Stimulated activated CD8-positive, alpha-beta memory T cell treated with anti-CD3 and anti-CD28 coated beads, Interleukin-2, amount 100 ng/mL, for 48 hours (primary cell): Measurements from ENCODE around the gene TMEM154.
"Not testable (repeated sequence)": the region's sequence is repeated elsewhere in the genome, so short reads cannot be mapped to it uniquely, and the experiment has no call there.

ENCODE experiments used
- DNase-seq, 2 donors: peaks; one replicate each; pipeline ENCODE4 v3.0.0-alpha.2; 2020; ENCODE audit warnings: low read depth in 2 of 2

The TMEM154 gene

DNA sequence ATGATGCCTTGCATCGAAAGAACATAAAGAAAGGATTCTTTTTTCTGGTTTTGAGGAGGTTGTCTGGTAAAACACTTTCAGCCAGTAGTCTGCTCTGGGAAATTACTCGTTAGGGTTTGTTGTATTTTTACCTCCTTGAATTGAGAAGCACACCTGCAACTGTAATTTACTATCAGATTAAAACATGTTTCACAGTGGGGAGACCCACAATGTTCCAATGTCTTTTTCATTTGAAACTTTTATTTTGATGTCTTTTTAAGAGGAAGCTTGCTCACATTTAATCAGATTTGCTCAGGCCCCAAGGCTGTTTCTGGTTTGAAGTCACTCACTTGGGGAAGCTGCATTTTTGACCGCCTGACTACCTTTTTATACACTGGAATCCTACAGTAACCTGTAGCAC, 12.0 kb downstream of the TMEM154 start:
- DNase-seq, result no peak

DNA sequence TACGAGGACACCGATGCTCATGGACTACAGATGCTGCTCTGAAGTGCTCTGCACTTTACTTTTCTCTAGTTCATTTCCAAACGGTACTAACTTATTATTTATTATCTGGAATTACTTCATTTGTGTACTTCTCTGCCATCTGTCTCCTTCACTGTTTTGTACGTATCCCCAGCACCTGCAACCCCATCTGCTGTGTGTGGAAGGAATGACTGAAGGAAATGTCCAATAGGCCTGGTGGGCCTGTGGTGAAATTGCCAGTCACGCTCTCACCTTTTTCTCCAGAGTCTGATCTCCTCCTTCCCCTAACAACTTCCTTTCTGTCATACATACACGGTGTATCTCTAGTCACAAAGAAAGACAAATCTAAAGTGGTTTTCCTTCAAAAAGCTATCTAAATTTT, 12.9 kb downstream of the TMEM154 start:
- no peak for DNase-seq

DNA sequence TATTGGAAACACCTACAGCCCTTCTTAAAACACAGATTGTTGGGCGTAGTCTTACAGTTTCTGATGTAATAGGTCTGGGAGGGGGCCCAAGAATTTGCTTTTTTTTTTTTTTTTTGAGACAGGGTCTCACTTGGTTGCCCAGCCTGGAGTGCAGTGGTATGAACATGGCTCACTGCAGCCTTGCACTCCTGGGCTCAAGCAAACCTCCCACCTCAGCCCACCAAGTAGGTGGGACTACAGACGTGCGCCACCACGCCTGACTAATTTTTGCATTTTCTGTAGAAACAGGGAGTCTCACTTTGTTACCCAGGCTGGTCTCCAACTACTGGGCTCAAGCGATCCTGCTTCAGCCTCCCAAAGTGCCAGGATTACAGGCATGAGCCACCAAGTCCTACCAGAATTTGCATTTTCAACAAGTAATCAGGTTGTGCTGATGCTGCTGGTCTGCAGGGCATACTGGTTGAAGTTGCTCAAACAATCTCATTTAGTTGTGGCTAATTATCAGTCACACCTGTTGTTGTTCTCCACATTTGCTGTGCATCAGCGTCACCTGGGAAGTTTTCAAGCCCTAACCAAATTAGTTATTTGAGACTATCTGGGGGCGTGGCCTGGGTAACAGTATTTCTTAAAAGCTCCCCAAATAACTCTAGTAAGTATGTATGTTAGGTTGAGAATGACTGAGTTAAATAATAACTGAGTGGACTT, 14.0 kb downstream of the TMEM154 start:
- DNase-seq, result no peak

DNA sequence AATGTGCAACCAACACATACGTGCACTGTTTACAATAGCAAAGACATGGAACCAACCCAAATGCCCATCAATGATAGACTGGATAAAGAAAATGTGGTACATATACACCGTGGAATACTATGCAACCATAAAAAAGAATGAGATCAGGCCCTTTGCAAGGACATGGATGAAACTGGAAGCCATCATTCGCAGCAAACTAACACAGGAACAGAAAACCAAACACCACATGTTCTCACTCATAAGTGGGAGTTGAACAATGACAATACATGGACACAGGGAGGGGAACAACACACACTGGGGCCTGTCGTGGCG, 15.8 kb downstream of the TMEM154 start:
- DNase-seq, result not testable (repeated sequence)

DNA sequence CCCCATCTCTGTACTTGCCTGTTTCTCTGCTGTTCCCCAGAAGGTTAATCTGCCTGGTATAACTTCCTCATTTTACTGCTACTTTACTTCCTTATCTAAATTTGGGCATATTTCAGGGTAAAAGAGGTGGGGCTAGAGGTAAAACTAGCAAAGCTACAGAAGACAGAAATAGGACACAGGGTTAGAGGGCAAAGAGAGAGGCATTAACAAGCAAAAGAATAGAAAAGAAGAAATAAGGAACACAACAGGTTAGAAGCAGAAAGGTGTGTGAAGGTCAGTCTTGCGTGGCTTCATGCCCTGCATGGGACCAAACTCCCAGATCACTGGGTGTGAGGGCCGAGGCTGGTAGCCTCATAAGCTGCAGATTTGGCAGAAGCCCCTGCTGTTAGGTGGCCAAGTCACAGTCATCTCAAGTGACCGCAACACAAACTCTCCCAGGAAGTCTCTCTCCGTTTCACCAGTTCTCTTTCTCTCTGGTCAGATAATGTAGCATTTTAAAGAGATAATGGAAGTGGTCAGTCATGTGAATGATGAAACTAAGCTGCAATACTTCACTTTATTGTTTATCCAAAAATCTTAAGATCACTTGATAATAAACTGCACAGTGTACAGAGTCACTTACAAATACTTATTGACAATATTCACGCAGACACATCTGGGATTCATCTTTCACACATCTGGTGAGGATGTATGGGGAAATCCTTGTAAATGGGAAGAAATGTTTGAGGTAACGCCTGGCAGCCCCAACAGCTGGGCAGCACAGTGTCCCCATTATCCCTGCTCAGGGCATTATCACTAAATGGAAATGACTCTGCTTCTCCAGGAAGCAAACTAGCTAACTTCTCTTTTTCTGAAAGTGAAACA, 16.4 kb downstream of the TMEM154 start:
- no peak for DNase-seq

DNA sequence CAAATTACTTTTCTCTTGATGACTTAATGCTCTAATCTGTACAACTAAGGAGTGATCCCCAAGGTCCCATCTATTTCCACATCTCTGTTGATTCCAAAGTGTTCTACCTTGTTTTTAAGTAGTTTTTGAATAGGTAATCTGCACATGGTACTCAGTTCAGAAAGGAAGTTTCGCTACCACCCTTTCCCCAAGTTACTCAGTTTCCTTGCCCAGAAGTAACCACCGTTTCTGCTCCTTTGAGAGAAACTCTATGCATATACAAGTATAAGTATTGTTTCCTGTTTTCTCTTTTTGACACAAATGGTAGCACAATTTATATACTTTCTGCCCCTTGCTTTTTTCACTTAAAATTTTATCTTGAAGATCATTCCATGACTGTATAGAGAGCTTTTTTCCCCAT, 18.1 kb downstream of the TMEM154 start:
- DNase-seq, result no peak

DNA sequence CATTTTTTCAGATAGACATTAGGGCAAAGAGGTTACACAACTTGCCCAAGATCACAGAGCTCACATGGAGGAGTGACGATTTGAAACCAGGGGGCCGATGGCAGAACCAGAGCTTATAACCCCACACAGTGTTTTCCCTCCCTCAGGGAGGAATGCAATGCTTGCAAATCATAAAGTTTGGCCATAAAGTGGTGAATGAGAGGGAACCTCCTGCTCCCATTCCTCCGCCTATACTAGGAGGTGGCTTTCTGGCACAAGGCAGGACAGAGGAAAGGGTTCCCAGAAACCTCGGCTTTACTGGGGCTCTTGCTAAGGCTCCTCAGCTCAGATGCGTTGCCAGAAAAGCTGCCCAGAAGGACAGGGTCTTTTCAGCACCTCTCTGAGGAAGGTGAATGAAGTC, 19.3 kb downstream of the TMEM154 start:
- no peak for DNase-seq

DNA sequence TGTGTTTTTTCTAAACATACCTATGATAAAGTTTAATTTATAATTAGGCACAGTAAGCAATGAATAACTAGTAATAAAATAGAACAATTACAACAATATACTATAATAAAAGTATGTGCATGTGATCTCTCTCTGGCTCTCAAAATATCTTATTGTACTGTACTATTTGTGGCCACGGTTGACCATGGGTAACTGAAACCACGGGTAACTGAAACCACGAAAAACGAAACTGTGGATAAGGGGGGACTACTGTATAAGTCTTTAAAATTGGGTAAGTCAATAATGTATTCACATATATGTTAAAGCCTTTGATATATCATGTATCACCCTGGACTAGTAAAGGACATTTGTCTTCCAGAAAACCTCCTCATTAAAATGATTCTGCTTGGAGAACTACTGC, 20.0 kb downstream of the TMEM154 start:
- no peak for DNase-seq

DNA sequence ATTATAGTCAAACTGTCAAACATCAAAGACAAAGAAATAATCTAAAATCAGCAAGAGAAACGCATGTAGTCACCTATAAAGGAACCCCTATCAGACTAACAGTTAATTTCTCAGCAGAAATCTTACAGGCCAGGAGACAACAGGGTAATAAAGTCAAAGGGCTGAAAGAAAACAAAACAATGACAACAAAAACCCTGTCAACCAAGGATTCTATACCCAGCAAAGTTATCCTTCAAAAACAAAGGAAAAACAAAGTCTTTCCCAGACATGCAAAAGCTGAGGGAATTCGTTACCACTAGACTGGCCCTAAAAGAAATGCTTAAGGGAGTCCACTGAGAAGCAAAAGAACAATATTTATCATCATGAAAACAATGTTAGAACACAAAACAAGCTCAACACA, 22.1 kb downstream of the TMEM154 start:
- no peak for DNase-seq

DNA sequence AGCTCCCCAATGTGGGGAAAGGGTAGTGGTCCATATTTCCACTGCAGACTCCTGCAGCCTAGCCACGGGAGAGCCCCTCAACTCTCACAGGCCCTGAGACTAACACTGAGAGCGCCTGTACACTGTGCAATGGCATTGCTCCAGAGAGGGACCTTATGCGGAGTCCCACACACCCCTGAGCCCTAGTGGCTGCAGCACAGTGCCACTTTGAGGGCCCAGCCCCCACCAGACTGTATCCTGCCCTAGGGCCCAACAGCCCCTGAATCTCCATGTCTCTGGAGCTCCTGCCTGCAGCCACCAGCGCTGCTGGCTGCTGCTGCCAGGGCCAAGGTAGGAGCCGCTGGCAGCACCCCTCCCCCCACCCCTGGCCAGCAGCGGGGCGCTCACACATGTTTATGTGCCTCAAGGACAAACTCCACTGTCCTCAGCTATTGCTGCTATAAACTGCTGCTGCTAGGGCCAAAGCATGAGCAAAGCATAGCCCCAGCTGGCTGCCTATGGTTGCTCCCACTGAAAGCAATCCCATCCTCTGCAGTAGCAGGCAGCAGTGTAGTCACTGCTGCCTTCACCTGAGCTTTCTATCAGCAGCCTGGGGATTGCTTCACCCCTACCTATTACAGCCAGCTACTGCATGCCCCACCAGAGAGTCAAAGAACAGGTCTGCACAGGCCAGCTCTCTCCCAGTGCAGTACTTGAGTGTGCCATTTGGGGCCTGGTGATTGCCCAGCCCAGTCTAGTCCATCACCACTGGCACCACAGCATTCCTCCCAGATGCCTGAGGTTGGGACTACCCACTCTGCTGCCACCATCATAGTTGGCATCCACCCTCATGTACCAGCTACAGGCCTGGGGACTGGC, 24.3 kb downstream of the TMEM154 start:
- DNase-seq, result no peak

DNA sequence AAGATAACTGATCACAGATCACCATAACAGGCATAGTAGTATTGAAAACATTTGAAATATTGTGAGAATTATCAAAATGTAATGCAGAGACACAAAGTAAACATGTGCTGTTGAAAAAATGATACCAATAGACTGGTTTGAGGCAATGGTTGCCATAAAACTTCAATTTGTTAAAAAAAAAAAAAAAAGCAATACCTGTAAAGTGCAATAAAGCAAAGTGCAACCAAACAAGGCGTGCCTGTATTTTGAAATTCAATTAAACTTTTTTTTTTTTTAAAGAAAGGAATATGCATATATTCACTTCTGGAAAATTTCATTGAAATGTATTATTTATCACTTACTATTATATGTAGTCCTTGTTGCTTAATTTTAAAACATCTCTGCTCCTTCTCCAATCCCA, 27.7 kb downstream of the TMEM154 start:
- no peak for DNase-seq

DNA sequence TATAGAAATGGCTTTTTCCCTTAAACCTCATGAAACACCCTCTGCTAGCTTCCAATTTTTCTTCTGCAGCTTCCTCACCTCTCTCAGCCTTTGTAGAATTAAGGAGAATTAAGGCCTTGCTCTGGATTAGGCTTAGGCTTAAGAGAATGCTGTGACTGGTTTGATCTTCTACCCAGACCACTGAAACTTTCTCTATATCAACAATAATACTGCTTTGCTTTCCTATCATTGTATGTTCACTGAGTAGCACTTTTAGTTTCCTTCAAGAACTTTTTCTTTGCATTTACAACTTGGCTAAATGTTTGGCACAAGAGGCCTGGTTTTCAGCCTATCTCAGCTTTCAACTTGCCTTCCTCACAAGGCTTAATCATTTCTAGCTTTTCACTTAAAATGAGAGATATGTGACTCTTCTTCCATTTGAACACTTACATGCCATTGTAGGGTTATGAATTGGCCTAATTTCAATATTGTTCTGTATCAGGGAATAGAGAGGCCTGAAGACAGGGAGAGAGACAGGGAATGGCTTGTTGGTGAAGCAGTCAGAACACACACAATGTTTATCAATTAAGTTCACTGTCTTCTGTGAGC, 28.2 kb downstream of the TMEM154 start:
- DNase-seq, result no peak

DNA sequence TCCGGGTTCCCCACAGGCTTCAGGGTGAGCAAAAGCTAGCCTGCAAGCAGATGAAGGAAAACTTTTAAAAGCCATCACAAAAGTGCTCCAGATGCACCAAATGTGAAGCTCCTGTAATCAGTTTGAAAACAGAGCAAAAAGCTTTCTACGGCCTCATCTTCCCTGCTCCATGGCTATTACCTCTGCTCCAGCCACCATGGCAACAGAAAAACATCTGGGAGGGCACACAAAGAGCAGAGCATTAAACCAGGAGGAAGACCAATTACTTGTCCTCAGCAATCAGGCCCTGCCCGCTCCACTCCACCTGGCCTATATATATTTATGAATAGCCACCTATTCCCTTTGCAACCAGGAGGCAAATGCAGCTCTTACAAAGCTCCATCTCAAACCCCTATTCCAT, 33.6 kb downstream of the TMEM154 start:
- no peak for DNase-seq

DNA sequence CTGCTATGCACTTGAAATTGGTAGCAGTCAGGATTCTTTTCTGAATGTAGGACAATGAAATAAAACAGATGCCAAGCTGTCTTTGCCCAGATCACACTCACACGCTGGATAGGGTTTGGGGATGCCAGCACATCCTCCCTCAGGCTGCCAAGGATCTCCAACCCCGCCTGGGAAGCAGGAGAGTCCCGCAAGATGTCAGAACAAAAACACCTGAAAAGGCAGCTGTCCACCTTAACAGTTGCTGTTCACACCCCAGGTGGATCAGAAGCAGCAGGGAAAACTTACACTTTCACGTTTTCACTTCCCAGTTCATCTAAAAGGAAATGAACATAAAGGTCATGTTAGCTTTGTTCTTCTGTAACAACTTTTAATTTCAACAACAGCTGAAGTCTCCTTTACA, 35.7 kb downstream of the TMEM154 start:
- DNase-seq, result no peak

DNA sequence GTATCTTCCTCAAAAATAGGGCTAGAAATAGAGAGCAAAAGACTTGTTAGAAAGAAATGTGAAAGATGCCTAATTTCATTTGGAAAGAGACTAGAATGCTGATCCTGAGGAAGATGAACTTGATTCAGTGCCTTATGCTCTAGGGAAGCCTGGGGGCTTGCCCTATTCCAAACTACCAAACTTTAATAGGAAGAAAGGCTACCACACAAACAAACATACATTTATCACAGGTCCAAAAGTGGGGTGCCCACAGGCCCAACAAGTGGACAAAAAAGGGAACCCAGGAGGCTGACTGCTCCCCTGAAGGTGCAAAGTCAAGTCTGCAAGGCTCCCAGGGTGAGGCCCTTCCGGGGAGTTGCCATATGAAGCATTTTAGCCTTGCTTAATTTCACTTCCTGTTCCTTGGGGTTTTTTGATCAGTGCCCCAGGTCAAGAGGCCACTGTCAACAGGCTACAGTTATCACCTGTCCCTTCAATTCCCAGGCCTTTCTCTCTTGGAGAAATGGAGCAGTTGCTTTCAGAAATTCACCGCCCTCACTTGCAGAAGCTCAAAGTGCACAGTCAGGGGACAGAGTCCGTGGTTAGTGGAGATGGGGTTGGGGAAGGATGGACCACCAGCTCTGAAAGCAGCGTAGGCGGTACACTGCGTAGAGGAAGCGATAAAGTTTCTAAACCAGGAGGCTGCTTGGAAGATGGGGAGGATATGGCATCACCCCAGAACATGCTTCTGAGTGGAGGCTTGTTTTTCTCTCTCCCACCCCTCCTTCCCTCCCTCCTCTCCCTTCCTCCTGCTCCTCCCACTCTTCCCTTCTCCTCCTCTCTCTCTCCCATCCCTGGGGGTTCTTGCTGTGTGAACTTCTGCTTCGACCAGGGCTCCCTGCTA, 36.4 kb downstream of the TMEM154 start:
- no peak for DNase-seq

DNA sequence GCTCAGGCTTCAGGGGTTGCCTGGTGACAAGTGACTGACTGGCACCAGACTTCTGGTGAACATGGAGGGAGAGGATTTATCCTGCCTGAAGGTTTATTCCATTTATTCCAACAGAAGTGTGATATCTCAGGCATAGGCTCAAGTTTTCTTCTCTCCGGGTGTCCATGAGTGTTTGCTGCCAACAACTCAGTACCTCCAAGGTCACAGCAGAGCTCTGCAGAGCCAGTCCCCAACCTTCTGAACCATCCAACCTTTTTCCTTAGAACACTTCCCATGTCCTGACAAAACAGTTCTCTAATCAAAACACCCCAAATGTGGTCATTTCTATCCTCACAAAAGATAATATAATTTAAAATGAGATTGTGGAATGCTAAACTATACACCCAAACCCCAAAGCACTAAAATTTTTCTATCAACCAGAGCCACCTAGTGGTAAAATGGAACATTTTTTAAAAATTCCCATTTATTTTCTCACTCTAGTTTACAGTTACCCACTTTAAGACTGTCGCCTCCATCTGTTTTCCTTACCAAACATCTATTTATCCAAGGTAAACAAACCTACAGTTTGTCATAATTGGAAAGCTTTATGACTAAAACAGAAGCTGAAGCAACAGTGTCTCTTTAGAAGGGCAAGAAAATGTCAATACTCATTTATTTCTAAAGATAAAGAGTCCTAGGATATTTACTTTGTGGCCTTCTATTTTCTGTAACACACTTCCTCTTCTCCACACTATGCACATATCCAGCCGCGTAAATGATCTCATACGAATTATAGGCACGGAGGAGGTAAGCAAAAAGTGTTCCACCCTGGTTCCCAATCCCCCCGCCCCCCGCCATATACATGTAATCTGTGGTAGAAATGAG, 39.5 kb downstream of the TMEM154 start:
- DNase-seq, result no peak

DNA sequence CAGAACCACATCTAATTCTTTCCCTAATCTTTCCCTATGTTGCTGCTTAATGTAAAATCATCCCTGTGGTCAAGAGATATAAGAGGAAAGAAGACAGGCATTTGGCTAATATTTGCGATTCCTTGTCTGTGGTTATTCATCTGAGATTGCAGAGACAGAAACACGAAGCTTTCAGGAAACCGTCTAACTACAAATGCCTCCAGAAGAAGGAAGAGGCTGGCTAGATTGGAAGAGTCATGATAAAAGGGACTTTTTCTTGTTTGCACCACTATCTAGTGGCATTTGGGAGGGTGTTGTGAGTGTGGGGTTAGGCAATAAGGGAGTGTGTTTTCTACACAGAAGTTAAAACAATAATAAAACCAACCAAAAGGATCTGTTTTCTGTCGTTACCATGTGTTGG, 43.9 kb downstream of the TMEM154 start:
- no peak for DNase-seq

DNA sequence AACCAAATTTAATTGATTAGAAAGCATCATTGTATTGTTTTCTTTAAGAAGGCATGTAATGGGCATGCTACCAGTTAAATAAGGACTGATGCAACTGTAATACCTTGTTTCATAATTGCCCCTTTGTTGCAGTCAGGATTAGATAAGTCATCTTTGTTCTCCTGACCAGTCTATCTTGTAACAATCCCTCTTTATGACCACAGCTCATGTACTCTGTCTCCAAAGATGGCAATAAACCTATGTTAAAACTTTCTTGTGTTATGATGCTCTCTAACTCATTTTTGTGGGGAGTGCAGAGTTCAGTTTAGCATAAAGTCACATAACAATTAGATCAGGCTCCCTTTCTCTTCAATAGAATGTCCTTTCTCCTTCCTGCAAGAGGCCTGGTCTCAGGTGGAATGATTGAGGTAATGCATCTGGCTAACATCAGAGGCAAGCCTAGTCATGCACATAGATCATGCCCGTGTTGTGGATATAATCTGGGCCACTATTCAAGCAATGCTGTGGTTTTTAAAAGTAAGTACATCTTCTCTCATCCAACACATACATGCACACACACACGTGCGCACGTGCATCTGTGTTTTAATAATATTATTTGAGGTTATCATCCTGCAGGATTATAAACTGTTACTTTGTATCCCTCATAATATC, 45.6 kb downstream of the TMEM154 start:
- DNase-seq, result no peak

DNA sequence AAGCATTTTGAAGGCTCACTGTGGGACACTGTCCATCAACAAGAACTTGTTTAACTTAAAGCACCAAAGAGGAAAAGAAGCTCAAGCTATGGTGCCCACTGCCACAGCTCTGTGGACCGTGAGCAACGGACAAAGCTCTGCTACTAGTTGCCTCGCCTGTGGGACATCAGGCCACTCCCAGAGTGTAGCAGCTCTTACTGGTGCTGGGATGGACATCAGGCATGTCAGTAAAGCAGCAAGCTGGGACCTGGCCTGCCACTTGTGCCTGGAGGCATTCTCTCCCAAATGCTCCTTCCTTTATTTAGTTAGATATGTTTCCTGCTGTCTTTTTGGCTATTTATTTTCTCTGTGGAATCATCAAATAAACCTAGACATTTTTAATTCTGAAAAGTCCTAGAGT, 46.7 kb downstream of the TMEM154 start:
- DNase-seq, result no peak

DNA sequence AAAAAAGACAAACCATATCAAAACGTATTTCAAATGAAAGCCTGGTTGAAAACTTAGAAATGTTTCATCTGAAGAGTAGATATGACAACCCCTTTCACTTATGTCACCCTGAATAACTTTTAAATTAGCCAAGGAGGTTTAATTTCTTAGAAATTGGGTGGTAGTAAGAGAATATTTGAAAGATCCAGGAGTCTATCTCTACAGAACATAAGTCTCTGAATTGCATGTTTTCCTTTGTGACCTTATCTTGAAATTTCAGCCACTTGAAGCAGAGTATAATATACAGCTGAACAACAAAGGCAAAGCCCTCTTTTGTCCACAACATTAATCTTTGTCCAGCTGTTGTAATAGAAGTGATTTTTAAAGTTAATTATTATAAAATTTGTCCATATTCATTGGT, 49.5 kb downstream of the TMEM154 start:
- DNase-seq, result no peak
